ENCODE results near the gene THSD8. TPM values are rescaled to one million over a fixed set of nuclear protein-coding genes. Genes with fewer than 3 reads are reported as not detected.
A peak's percentile ranks its signal among the peaks of the same experiment; 100 is the strongest.

THSD8 gene
- total and polyA plus RNA-seq, 2 donors (not counting 1 experiment from before 2014, with no cell fraction given), result not detected

- no peak overlapping the region for H2AFZ ChIP-seq (ENCODE audit: insufficient read depth, low read depth, low read length, poor library complexity, severe bottlenecking)
- no peaks in the 10 kb centered on the region for H3K9me3 Mint-ChIP-seq (ENCODE audit: insufficient read depth)
- no peaks in the 10 kb centered on the region for H3K27me3 ChIP-seq (replicated peaks in 1 of 4; ENCODE audit: control extremely low read depth in 1 of 4, control insufficient read depth in 3 of 4, insufficient read depth in 4 of 4, low read length in 3 of 4)
- peaks cover 45% of the 10 kb centered on the region for H3K4me1 Mint-ChIP-seq
- H4K20me1 ChIP-seq (ENCODE audit: control insufficient read depth, insufficient read depth, low read length, poor library complexity, severe bottlenecking), result peaks cover 19% of the 10 kb centered on the region
- H3K4me2 ChIP-seq (replicated peaks; ENCODE audit: low read depth, low read length, poor library complexity, severe bottlenecking), result peak overlapping the region; percentile 91
- CTCF ChIA-PET, result interaction anchor here (1.0 to 17.9 kb wide), 4 partner anchors 14 to 70 kb away, joined by 3 to 1147 read pairs (median 8); partner anchors contain the start of genes HOOK2 and RNASEH2A
- H3K36me3 ChIP-seq (replicated peaks in 1 of 2; ENCODE audit: control extremely low read depth in 1 of 2, control insufficient read depth in 1 of 2, extremely low read depth in 1 of 2, insufficient read depth in 2 of 2, low read length in 1 of 2), result peaks cover 0 to 4% of the 10 kb centered on the region in 2 experiments
- TF ChIP-seq EZH2 (IDR thresholded peaks at IDR 0.05; ENCODE audit: borderline replicate concordance, insufficient read depth, low read depth, low read length, poor library complexity, severe bottlenecking) (no peak), CTCF (IDR thresholded peaks at IDR 0.05) (no peak)
- H3K9ac ChIP-seq (ENCODE audit: low read length), result peak overlapping the region; percentile 86
- ATAC-seq (ENCODE audit: low read depth), result no peak
- 0% methylated on average over 3 of the region's 22 CpGs for WGBS (ENCODE audit: insufficient coverage)
- intact Hi-C loops (cut with micrococcal nuclease), result loop anchor here (5.0 kb wide), 3 partner anchors 61 to 1044 kb away; partner anchors contain the start of genes TRIR, ZNF490 and ZNF791
- H3K27me3 Mint-ChIP-seq, result no peaks in the 10 kb centered on the region
- no peaks in the 10 kb centered on the region for H3K9me3 ChIP-seq (ENCODE audit: control extremely low read depth in 1 of 3, control insufficient read depth in 2 of 3, insufficient read depth in 1 of 3, low read length in 2 of 3)
- H3K4me1 ChIP-seq (ENCODE audit: control insufficient read depth in 2 of 2, insufficient read depth in 2 of 2, low read length in 2 of 2), result peaks cover 36 to 51% of the 10 kb centered on the region in 2 donors
- DNase-seq, result no peak
- peak overlapping the region; percentile 99 for H3K27ac Mint-ChIP-seq
- peak overlapping the region; percentile 97 for H3K4me3 Mint-ChIP-seq
- H3K4me3 ChIP-seq (ENCODE audit: control extremely low read depth in 1 of 5, extremely low read depth in 1 of 5, insufficient read depth in 1 of 5, low read depth in 2 of 5, low read length in 4 of 5), result peak overlapping the region; percentile 86 to 99 (median 97)
- H3K27ac ChIP-seq (ENCODE audit: low read length in 2 of 2), result peak overlapping the region; percentile 95 to 97
- POLR2A ChIA-PET, result interaction anchor here (0.7 to 6.8 kb wide), 16 partner anchors 10 to 374 kb away, joined by 3 to 233 read pairs (median 6); partner anchors contain the start of genes DHPS, GCDH, GET3 and HOOK2
- H3K79me2 ChIP-seq (ENCODE audit: control insufficient read depth, insufficient read depth, low read length), result peaks cover 25% of the 10 kb centered on the region
These were observed 9.0 kb upstream of the THSD8 start for GRCh38 chr19:12792853-12793289.
